Subcutaneous adipose tissue (tissue), 4 donors: ENCODE data around the gene POLR2E. TPM values are rescaled to one million over a fixed set of nuclear protein-coding genes. Genes with fewer than 3 reads are reported as not detected.

ENCODE experiments used
- CTCF ChIP-seq: fragments of 450-650 bp; IDR thresholded peaks from one replicate; pipeline ENCODE4 v1.5.1; 2016; ENCODE audit warnings: low read depth, mild to moderate bottlenecking, control low read depth, antibody characterized with exemption, moderate library complexity
- total RNA-seq, 4 donors: library from RNA; depleted of rRNA; stranded (reverse); fragments of >200 nt; gene quantifications; one replicate each; pipeline ENCODE4 v1.1.0, GENCODE V29; 2016

The POLR2E gene
- total RNA-seq, 4 donors from 2014 or later, result 81.8 to 302 (median 127) TPM

GRCh38 chr19:1118999-1119398 lies 23.8 kb upstream of the POLR2E start:
- TF ChIP-seq CTCF, result no peak

DNA sequence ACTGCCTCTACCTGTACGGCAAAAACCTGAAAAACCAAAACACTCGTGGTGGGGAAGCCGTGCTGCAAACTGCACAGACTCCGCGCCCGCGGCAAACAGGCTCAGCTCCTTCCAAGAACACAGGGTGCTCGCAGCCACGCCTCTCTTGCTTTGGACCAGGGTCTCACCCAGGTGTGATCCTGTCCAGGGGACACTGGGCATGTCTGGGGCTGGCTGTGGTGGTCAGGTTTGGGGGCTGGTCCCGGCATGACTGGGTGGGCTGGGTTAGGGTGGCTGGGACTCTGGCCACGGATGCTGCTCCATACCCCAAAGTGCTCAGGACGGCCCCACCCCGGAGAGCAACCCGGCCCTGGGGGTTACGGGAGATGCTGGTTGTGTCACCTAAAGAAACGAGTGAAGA lies 22.5 kb upstream of the POLR2E start:
- no peak for TF ChIP-seq CTCF

DNA sequence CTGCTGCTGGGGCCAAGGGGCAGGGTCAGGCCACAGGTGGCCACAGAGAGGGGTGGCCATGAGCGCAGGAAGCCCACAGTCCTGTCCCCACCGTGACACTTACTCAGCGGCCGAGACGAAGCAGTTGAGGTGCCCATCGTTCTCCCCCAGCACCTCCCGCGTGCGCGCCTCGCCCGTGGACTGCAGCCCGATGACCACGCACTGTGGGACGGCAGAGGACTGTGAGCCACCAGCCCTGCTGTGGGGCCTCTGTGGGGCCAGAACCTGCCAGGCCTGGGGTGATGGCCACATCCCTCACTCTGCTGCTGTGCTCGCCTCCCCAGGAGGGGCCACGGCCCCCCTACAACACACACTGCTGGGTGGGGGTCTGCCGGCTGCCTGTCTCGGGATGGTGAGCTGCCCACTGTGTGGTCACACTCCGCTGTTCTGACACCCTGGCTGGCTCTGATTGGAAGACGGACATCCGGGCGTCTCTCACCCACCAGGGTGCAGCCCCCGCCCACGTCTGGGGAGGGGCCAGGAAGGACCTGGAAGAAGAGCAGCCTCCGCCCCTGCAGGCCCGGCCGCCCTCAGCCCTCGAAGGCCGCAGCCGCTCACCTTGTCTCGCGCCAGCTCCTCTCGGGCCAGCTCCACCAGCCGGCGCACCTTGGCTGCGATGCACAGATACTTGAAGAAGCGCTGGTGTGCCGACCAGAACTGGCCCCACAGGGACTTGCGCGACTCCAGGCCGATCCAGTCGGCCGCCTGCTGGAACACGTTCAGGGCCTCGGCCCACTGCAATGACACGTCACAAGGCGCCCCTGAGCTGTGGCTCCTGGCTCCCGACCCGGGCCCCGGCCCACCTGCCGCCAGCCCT lies 21.8 kb upstream of the POLR2E start:
- no peak for TF ChIP-seq CTCF

- TF ChIP-seq CTCF, result no peak
Measured at GRCh38 chr19:1115646-1116420, 20.7 kb upstream of the POLR2E start.

DNA sequence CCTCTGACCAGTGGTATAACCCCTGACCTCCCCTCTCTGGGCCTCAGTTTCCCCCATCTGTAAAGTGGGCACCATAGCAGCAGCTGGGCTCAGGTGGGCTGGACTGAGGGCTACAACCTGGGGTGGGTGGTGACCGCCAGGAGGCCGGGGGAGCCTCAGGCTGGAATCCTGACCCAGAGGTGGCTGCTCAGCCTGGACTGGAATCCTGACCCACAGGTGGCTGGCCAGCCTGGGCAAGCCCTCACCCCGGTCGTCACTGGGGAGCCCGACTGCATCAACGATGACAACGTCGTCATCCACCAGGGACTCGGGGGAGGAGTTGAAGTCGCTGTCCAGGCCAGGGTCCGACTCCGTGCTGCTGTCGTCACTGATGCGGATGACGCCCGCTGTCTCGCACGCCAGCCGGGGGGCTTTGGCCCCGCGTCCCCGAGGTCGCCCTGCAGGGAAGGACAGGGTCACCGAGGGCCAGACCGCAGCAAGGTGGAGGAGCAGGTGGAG lies 18.9 kb upstream of the POLR2E start:
- TF ChIP-seq CTCF, result no peak

- no peak for TF ChIP-seq CTCF
Measured at GRCh38 chr19:1113030-1113985, 18.1 kb upstream of the POLR2E start.
